Measurements from ENCODE around the gene RNFT2. TPM values are rescaled to one million over a fixed set of nuclear protein-coding genes. Genes with fewer than 3 reads are reported as not detected.
A peak's percentile ranks its signal among the peaks of the same experiment; 100 is the strongest.

RNFT2 gene
- total RNA-seq, 2 donors from 2014 or later: 0.32 to 4.7 TPM

DNA sequence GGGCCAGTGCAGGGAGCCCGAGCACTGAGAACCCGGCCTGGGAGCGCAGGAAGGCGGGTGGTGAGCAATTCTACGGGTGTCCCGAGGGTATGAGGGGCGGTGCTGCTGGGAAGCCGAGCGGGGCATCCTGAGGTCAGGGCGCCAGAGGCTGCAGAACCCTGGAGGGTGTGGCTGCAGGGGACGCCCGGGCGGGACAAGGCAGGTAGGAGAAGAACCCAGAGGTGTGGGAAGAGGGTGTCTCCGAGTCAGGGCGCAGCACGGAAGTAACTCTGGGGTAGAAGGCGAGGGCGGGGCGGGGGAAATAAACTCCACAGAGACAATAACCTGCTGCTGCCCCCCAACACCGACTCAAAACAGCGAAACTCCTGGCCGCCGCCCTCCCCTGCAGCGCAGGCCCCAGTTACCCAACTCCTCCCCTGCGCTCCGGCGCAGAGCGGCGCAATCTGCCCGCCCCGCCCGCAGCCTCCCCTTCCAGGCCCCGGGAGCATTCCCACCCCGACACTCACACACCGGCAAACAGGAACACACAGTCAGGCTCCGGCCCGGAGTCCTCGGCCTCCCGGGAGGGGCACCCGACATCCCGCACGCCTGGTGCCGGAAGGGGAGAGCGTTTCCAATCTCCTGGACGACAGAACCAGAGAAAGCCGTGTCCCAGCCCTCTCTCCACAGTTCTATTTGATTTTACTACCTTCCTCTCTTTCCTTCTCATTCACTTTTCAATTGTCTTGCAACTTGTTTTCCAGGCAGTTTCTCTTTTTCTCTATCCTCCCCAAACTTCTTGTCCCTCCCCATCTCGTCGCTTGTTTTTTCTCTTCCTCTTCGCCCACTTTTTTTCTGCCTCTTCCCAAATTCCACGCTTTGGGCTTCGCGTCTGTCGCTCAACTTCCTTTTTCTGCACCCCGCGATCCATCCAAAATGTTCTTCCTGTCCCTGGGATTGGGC is 140.7 kb downstream of the RNFT2 start:
- peak overlapping the region in 1 of 2 donors; percentile 7 for H3K4me3 ChIP-seq

DNA sequence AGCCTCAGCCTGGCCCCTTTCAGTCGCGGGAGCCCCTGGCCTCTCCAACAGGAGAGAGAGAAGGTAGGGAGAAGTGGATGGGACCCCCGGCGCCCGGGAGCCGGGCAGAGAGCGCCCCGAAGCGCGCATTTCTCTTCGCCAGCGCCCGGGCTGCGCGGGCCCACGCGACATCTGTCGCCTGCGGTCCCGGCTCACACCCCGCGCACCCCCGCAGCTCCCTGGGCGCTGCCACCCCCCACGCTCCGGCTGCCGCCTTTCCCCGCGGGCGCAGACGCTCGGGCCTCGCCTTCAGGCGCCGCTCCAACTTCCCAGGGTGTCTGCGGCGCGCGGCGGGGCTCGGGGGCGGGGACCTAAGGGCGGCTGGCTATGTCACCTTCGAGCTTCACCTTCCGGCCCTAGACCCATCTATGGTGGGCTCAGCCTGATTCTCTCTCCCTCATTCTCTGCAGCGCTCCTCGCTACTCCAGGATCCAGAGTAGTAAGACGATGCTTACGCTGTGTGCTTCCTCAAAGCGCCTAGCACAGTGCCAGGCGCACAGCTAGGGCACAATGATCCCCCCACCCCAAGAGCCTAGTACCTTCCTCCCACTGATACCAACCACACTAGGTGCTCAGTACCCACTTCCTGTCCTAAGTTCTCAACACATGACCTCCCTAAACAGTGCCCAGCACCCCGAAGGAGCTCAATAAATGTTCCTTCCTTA is 141.5 kb downstream of the RNFT2 start:
- intact Hi-C loops (cut with DNase I): loop anchor here (10.0 kb wide), 1 partner anchor 175 kb away; no protein-coding TSS in a partner anchor
- Histone ChIP-seq H3K9me3 (no peaks in the 10 kb centered on the region), H3K27me3 (replicated peaks; ENCODE audit: insufficient read depth) (peaks cover 41% of the 10 kb centered on the region), H3K36me3 (no peaks in the 10 kb centered on the region), H3K4me3 (peak overlapping the region in 1 of 2 donors; percentile 7), H3K4me1 (replicated peaks) (peaks cover 18% of the 10 kb centered on the region), H3K27ac (no peak overlapping the region)
- DNase-seq (ENCODE audit: low spot score): no peak
- WGBS: 3% methylated on average over 45 of the region's 52 CpGs
- TF ChIP-seq, protein P1, sequence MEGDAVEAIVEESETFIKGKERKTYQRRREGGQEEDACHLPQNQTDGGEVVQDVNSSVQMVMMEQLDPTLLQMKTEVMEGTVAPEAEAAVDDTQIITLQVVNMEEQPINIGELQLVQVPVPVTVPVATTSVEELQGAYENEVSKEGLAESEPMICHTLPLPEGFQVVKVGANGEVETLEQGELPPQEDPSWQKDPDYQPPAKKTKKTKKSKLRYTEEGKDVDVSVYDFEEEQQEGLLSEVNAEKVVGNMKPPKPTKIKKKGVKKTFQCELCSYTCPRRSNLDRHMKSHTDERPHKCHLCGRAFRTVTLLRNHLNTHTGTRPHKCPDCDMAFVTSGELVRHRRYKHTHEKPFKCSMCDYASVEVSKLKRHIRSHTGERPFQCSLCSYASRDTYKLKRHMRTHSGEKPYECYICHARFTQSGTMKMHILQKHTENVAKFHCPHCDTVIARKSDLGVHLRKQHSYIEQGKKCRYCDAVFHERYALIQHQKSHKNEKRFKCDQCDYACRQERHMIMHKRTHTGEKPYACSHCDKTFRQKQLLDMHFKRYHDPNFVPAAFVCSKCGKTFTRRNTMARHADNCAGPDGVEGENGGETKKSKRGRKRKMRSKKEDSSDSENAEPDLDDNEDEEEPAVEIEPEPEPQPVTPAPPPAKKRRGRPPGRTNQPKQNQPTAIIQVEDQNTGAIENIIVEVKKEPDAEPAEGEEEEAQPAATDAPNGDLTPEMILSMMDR (IDR thresholded peaks at IDR 0.05): no peak
- TF ChIP-seq POLR2AphosphoS5 (IDR thresholded peaks at IDR 0.05): no peak
- TF ChIP-seq POLR2A (IDR thresholded peaks at IDR 0.05): no peak

More for the DNA sequence above, 140.7 kb downstream of the RNFT2 start:
- Histone ChIP-seq H3K9me3 (no peaks in the 10 kb centered on the region), H3K27me3 (replicated peaks; ENCODE audit: insufficient read depth) (peaks cover 41% of the 10 kb centered on the region), H3K27ac (no peak overlapping the region), H3K36me3 (no peaks in the 10 kb centered on the region), H3K4me1 (replicated peaks) (peaks cover 18% of the 10 kb centered on the region)
- WGBS: 3% methylated on average over 55 of the region's 55 CpGs
- DNase-seq (ENCODE audit: low spot score): no peak
- intact Hi-C loops (cut with DNase I): loop anchor here (10.0 kb wide), 1 partner anchor 174 kb away; no protein-coding TSS in a partner anchor
- TF ChIP-seq, protein P1 (IDR thresholded peaks at IDR 0.05): no peak
- TF ChIP-seq POLR2AphosphoS5 (IDR thresholded peaks at IDR 0.05): no peak
- TF ChIP-seq POLR2A (IDR thresholded peaks at IDR 0.05): no peak

DNA sequence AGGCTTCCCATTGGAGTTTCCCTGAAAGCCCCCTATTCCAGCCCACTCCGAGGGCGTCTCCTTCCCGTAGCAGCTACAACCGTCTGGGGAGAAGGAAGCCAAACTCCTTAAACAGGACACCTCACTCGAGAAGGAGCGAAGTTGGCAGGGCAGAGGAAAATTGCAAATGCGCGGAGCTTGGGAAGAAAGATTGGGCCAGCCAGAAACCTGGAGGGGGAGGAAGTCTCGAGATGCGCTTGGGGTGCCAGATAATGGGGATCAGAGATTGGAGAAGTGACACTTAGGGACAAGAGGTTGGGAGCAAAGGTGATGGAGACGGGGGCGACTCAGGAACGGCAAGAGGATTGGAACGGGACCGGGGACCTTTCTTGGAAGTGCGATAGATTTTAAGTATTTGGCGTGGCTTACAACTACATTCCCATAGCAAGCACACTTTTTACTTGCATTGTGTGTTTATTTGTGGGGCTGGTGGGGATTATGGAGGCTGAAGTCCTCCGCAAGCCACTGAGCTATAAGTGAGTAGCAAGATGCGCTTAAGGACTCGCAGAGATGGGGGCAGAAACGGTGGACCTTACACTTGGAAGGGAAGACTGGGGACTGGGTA is 142.2 kb downstream of the RNFT2 start:
- peaks cover 18% of the 10 kb centered on the region for H3K4me1 ChIP-seq (replicated peaks)
- no peaks in the 10 kb centered on the region for H3K36me3 ChIP-seq
- peak overlapping the region in 1 of 2 donors; percentile 32 for H3K4me3 ChIP-seq
- 4% methylated on average over 20 of the region's 21 CpGs for WGBS
- H3K9me3 ChIP-seq: no peaks in the 10 kb centered on the region
- no peak overlapping the region for H3K27ac ChIP-seq
- TF ChIP-seq, protein P1 (IDR thresholded peaks at IDR 0.05): no peak
- TF ChIP-seq POLR2A (IDR thresholded peaks at IDR 0.05): no peak
- no peak for TF ChIP-seq POLR2AphosphoS5 (IDR thresholded peaks at IDR 0.05)
- no peak for DNase-seq (ENCODE audit: low spot score)
- peaks cover 41% of the 10 kb centered on the region for H3K27me3 ChIP-seq (replicated peaks; ENCODE audit: insufficient read depth)
- intact Hi-C loops (cut with DNase I): no loop called here

DNA sequence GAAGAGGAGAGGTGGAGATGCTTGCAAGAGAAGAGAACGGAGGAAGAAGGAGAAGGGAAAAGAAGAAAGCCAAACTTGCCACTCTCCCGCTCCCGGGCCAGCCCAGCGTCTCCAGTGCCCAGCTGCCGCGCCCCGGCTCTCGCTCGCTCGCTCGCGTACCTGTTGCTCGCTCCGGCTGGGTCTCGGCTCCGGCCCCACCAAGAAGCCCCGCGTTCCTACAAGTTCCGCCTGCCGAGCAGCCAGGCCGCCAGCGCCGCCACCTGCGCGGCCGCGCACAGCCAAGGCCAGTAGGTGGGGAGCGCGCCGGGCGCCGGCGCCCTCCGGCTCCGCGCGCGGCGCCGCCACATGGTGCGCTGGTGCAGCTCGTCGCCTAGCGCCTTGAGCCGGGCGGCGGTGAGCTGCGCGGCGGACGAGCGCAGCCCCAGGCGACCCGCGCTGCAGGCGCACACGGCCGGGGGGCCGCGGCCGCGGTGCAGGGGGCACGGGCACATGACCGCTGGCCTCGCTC is 142.8 kb downstream of the RNFT2 start:
- under 1% methylated on average over 23 of the region's 65 CpGs for WGBS
- intact Hi-C loops (cut with DNase I): no loop called here
- Histone ChIP-seq H3K27ac (no peak overlapping the region), H3K36me3 (no peaks in the 10 kb centered on the region), H3K4me1 (replicated peaks) (peaks cover 18% of the 10 kb centered on the region), H3K9me3 (no peaks in the 10 kb centered on the region), H3K4me3 (peak overlapping the region; percentile 14 to 32), H3K27me3 (replicated peaks; ENCODE audit: insufficient read depth) (peaks cover 41% of the 10 kb centered on the region)
- no peak for DNase-seq (ENCODE audit: low spot score)
- TF ChIP-seq POLR2AphosphoS5 (IDR thresholded peaks at IDR 0.05) (no peak), POLR2A (IDR thresholded peaks at IDR 0.05) (no peak)
- TF ChIP-seq, protein P1 (IDR thresholded peaks at IDR 0.05): peak in 2 of 4 experiments; percentile 3 to 28
